A549 (cell line): Measurements from ENCODE around the gene NEGR1.

ENCODE experiments used
- CHD2 ChIP-seq: fragments of 150-350 bp; IDR thresholded peaks from 2 replicates; pipeline ENCODE4 v1.6.1; 2014; ENCODE audit warnings: low read length; ENCODE audit not compliant: partially characterized antibody
- CTCF ChIP-seq: fragments of >200 bp; sonication (Bioruptor Twin); formaldehyde crosslinking; IDR thresholded peaks from 3 replicates; pipeline ENCODE4 v1.5.1; 2016
- HDAC2 ChIP-seq: fragments of 200-600 bp; sonication (generic); IDR thresholded peaks from 2 replicates; pipeline ENCODE4 v1.6.1; 2016
- HOXB13 ChIP-seq: fragments of 250-450 bp; sonication (Bioruptor Pico); IDR thresholded peaks from 2 replicates; pipeline ENCODE4 v1.5.0; 2020; ENCODE audit warnings: low read depth, mild to moderate bottlenecking, moderate library complexity
- MAZ ChIP-seq: fragments of 150-350 bp; IDR thresholded peaks from 2 replicates; pipeline ENCODE4 v1.6.1; 2014; ENCODE audit warnings: antibody characterized with exemption, low read depth, low read length, borderline replicate concordance
- RFX5 ChIP-seq: fragments of 450-650 bp; IDR thresholded peaks from 2 replicates; pipeline ENCODE4 v1.7.1; 2014; ENCODE audit warnings: antibody characterized with exemption, mild to moderate bottlenecking, moderate library complexity
- SREBF2 ChIP-seq: fragments of 450-650 bp; IDR thresholded peaks from 2 replicates; pipeline ENCODE4 v1.6.1; 2014; ENCODE audit warnings: mild to moderate bottlenecking, moderate library complexity
- TF ChIP-seq, protein P1 (sequence below): IDR thresholded peaks from 2 replicates; pipeline ENCODE4 v1.6.1; 2012

DNA sequence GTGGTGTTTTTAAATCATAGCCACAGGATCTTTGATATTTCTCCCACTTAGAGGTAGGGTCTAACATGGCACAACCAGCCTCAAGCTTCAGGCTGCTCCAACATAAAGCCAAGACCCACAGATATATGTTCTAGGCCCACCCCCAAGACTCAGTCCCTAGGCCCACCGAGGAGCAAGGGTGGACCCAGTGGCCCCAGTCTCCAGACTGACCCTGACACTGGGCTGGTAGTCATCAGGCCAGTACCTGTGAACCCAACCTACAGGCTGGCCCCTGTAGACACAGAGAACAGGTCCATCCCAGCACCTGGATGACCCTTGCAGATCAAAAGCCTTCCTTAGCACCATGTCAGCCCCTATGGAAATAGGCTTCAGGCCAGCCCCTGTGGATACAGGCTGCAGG lies 60.5 kb downstream of the NEGR1 start:
- TF ChIP-seq MAZ = no peak
- TF ChIP-seq CTCF = no peak
- TF ChIP-seq HDAC2 = no peak
- TF ChIP-seq, protein P1, sequence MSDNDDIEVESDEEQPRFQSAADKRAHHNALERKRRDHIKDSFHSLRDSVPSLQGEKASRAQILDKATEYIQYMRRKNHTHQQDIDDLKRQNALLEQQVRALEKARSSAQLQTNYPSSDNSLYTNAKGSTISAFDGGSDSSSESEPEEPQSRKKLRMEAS = no peak
- no peak for TF ChIP-seq RFX5
- no peak for TF ChIP-seq CHD2
- no peak for TF ChIP-seq SREBF2
- TF ChIP-seq HOXB13 (CRISPR knock-in tag) = no peak
